GM12872 (cell line): ENCODE results near the gene RAP1GAP2.

ENCODE experiments used
- TF ChIP-seq, protein P1 (sequence below): IDR thresholded peaks from 3 replicates; pipeline ENCODE4 v1.5.1; 2011; ENCODE audit warnings: low read depth, mild to moderate bottlenecking, low read length, moderate library complexity; ENCODE audit not compliant: insufficient read depth

RAP1GAP2 gene

GRCh38 chr17:2894782-2895181, 98.5 kb downstream of the RAP1GAP2 start:
- TF ChIP-seq, protein P1, sequence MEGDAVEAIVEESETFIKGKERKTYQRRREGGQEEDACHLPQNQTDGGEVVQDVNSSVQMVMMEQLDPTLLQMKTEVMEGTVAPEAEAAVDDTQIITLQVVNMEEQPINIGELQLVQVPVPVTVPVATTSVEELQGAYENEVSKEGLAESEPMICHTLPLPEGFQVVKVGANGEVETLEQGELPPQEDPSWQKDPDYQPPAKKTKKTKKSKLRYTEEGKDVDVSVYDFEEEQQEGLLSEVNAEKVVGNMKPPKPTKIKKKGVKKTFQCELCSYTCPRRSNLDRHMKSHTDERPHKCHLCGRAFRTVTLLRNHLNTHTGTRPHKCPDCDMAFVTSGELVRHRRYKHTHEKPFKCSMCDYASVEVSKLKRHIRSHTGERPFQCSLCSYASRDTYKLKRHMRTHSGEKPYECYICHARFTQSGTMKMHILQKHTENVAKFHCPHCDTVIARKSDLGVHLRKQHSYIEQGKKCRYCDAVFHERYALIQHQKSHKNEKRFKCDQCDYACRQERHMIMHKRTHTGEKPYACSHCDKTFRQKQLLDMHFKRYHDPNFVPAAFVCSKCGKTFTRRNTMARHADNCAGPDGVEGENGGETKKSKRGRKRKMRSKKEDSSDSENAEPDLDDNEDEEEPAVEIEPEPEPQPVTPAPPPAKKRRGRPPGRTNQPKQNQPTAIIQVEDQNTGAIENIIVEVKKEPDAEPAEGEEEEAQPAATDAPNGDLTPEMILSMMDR: no peak

- TF ChIP-seq, protein P1: no peak
These were observed 101.4 kb downstream of the RAP1GAP2 start for GRCh38 chr17:2897605-2898004.

DNA sequence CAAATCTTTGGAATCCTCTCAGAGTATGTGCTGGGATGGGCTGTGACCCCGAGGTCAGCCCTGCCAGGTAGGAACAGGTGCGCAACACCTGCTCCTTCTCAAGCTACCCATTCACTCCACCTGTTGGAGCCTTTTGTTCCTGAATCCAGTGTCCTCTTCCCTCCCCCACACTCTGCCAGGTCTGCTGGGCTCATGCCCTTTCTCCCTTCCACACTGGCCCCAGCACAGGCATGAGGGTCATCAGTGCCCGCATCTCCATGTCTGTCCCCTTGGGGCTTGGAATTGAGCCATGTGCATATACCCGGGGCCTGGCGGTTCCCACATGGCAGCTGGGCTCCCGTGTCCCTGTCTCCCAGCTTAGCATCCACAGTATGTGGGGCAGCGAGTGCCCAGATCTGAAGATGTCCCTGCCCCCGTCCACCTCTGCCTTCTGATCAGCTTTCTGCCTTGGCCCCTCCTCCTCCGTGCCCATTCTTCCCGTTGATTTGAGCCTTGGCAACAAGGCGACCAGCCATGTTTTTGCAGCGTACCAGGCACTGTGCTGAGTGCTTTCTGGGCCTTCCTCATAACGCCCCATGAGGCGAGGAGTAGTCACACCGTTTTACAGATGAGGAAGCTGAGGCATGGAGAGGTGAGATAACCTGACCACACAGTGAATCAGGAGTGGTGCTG, 102.2 kb downstream of the RAP1GAP2 start:
- TF ChIP-seq, protein P1: no peak

- TF ChIP-seq, protein P1: no peak
These were observed 103.7 kb downstream of the RAP1GAP2 start for GRCh38 chr17:2899906-2900305.

DNA sequence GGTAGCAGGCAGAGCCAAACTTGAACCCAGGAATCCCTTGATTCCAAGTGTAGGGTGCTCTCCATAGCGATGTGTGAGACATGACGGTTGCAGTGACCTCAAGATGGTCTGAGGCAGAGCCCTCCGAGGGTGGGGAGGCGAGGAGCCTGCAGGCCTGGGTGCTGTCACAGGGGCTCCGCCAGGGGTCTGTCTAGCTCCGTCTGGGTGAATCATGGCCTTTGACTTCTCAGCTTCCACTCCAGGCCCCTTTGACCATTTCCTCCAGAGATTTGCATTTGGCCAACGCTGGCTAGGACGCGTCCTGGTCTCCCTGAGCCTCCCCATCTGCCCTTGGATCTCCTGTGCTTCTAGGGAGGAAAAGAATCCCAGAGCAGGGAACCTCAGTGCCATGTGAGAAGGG, 104.6 kb downstream of the RAP1GAP2 start:
- TF ChIP-seq, protein P1: no peak

DNA sequence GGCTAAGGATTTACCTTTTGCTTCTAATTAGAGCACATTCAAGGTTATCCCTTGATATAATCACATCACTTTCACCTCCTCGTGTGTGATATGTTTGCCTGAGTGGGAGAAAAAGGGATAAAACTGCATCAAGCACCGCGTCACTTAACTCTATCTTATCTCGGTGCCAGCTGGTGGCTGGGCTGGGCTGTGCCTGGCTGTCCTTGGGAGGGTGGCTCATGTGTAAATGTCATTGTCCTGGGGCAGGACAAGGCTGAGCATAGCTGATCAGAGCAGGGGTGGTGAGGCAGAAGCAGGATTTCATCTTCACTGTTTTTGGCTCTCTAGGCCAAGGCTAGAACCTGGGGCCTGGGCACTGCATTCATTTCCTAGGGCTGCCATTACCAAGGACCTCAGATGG, 105.3 kb downstream of the RAP1GAP2 start:
- TF ChIP-seq, protein P1: no peak

GRCh38 chr17:2902546-2902945, 106.3 kb downstream of the RAP1GAP2 start:
- TF ChIP-seq, protein P1: no peak
